Forelimb muscle (tissue), 1 donor: ENCODE data around the gene GRID1. TPM values are rescaled to one million over a fixed set of nuclear protein-coding genes. Genes with fewer than 3 reads are reported as not detected.

Experiments
- DNase-seq: peaks from one replicate; pipeline ENCODE4 v3.0.0-alpha.2; 2013; ENCODE audit warnings: low read depth
- polyA plus RNA-seq: library from polyadenylated mRNA; unstranded; fragments of 120-200 nt; gene quantifications from one replicate; pipeline ENCODE4 v1.2.1, GENCODE V29; 2013; ENCODE audit not compliant: insufficient read length

The GRID1 gene
- polyA plus RNA-seq, 1 donor, result 3.8 TPM

DNA sequence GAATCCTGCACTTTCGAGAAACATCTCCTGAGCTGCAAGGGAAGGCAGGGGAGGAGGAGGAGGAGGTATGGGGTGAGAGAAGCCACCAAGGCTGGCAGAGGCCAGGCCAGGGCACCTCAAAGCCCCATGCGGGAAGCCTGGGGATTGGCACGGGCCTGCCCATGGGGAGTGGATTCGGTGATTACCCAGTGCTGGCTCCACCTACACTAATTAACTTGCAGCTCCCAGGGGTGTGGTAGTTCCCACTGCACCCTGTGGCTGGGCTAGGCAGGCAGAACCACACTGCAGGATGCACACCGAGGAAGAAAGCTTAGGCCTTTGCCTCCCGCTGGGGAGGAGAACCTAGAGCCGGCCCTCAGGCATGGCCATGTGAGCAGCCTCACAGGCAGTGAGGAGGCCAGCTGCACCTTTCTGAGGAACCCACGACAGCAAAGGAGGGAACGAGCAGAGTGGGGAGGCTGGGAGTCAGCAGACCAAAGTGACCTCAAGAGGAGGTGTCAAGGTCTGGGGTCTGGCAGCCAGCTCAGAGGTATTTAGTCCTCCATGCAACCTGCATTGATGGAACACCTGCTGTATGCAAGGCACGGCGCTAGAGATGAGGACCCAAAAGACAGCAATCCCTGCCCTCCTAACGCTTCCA is 27.2 kb downstream of the GRID1 start:
- no peak for DNase-seq

DNA sequence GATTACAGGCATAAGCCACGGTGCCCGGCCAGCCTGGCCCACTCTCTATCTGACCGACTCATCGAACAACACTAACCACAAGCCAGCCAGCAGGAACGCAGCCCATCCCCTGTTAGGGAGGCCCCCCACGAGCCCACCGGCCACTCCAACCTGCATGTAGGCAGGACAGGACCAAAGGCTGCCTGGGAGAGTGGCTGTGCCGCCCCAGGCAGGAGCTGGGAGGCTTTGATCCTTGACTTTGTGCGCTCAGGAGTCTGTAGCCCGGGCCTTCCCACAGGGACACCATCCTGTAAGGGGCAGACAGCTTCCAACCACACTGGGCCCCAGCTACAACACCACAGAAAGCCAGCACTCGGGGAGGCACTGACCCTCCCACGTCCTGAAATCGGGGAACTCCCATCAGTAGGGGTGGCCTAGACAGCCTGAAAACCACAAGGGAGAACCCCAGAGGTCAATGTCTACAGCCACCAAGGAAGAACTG is 29.4 kb downstream of the GRID1 start:
- no peak for DNase-seq

- DNase-seq, result no peak
Measured at GRCh38 chr10:86336341-86336740, 30.3 kb downstream of the GRID1 start.

- DNase-seq, result no peak
Measured at GRCh38 chr10:86335831-86336230, 30.8 kb downstream of the GRID1 start.

GRCh38 chr10:86335257-86335656 is 31.3 kb downstream of the GRID1 start:
- DNase-seq, result no peak

DNA sequence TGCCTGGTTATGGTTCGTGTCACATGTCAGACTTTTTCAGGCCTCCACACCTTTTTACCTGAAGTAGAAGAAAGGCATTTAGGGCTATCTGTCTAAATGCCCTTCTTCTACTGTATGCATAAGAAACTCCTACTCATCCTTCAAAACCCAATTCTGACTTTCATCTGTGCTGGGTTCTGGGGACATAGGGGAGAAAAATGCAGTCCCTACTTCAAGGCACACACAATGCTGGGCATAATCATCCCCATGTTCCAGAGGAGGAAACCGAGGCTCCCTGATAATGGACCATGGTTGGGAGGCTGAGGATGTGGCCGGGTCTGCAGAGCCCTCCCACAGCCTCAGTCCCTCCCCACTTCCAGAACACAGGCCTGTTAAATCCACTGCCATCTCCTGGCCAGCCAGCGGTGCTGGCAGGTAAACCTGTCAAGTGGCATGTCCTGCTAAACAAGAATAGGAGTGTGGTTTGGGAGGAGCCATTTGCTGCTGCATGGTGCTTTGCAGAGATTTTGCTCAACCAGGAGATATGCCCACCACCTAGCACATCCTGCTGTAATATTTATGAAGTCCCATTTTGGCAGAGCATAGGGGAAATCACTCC is 32.0 kb downstream of the GRID1 start:
- no peak for DNase-seq

DNA sequence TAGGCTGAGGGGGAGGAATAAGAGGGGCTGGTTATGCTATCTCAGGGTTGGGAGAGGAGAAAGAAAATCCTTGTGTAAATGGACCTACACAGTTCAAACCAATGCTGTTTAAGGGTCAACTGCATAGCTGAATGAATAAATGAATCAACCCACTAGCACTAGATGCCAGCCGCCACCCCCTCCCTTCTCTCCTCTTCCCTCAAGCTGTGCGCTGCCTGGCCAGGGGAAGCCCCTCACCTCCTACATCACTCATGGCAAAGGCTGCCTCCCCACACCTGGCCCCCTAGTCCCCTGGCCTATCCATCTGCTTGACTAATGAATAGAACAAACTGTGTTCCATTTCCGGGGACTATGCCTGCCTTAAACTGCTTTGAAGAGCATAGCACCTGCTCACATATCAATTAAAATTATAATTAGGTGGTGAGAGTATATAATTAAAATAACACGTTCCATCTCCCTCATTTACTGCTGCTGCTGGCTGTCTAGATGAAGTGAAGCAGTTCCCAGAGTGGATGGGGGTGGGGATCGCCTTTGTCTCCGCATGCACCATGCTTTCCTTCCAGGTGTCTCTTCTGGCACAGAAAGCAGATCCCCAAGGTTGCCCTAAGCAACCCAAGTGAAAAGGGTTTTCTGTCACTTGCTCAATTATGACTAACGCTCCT is 32.6 kb downstream of the GRID1 start:
- no peak for DNase-seq

DNA sequence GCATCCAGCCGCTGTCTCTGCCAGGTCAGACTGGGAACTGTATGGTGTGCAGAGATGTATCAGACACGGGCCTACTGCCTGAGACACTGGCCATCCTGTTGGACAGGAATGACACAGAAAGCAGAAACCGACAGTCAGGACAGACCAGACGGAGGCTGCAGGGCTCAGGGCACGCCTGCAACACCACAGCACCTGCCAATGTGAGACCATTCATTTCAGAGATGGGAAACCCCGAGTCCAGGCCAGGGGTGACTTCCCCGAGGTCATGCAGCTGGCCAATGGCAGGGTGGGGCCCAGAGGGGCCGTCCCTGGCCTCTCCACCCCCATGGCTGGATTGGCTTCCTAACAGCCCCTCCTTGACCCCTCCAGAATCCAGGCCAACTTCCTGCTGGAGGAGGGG is 34.7 kb downstream of the GRID1 start:
- DNase-seq, result no peak

- DNase-seq, result no peak
Measured at GRCh38 chr10:86330778-86331763, 35.5 kb downstream of the GRID1 start.

DNA sequence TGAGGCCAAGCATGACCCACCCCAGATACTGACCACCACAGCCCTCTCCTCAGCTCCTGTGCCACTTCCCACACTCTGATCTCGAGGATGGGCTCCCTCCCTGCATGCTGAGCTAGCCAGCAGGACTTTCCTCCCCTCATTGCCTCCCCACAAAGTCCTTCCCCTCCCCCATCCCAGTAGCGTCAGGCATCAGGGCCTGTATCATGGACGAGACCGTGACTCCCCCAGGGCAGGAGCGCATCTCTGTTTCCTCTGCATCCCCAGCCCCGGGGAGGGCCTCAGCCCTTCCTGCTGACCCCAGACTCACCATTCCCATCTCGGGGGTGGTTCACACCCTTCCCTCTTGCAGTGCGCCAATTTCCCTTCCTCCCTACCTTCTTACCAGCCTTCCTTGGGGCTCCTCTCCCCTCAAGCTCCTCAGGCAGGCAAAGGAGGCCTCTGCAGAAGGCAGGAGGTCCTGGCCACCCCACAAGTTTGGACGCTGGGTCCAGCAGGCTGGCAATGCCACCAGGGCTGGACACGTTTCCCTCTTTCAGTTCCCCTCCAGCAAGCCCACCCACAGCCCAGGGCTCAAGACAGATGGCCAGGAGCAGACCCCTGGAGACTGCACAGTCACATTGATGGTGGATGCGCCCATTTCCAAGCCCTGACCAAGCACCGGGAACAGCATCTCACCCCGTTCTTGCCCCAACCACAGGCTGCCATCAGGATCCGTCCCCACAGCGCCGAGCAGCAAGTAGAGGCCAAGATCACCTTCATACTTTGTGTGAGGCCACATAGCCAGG is 36.5 kb downstream of the GRID1 start:
- no peak for DNase-seq

- DNase-seq, result no peak
Measured at GRCh38 chr10:86329093-86329710, 37.4 kb downstream of the GRID1 start.

- no peak for DNase-seq
Measured at GRCh38 chr10:86327954-86328725, 38.5 kb downstream of the GRID1 start.

DNA sequence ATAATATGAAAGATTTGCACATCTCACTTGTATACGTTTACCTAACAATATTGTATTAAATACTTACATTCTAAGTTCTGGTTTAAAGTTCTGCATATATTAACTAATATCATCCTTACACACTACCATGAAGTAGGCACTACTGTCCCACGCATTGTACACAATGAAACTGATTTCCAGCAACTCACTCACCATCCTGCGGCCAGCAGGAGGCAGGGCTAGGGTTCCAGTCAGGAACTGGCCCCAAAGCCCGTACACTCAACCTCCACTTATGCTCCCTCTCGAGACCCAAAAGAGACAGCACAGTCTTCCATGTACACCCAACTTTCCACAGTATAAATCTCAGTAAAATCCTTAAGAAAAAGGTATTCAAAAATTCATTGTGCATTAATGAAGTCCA is 41.4 kb downstream of the GRID1 start:
- DNase-seq, result no peak

GRCh38 chr10:86321568-86321967 is 45.0 kb downstream of the GRID1 start:
- DNase-seq, result no peak

DNA sequence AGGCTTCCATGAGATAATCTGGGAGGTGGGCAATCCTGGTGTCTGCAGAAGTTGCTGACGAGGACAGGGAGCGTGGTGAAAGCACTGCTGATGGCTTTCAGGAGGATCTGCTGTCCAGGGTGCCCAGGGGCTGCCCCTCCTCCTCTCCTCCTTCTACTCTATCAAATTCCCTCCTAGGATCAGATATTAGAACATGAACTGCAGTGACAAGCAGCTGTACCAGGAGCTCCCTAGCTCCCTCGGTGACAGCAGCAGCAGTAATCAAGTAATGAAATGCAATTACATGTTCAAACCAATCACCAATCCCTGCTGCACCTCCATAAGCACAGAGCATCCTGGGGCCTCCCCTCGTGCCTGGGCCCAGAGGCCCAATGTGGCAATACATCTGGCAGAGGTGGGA is 46.9 kb downstream of the GRID1 start:
- no peak for DNase-seq

- no peak for DNase-seq
Measured at GRCh38 chr10:86317949-86318725, 48.5 kb downstream of the GRID1 start.

GRCh38 chr10:86316990-86317389 is 49.6 kb downstream of the GRID1 start:
- no peak for DNase-seq

GRCh38 chr10:86316274-86316835 is 50.2 kb downstream of the GRID1 start:
- DNase-seq, result no peak

- DNase-seq, result no peak
Measured at GRCh38 chr10:86315549-86315942, 51.0 kb downstream of the GRID1 start.
